ENCODE measurements around the gene EBPL.
"Not testable (repeated sequence)": the region's sequence is repeated elsewhere in the genome, so short reads cannot be mapped to it uniquely, and the experiment has no call there.

EBPL gene

DNA sequence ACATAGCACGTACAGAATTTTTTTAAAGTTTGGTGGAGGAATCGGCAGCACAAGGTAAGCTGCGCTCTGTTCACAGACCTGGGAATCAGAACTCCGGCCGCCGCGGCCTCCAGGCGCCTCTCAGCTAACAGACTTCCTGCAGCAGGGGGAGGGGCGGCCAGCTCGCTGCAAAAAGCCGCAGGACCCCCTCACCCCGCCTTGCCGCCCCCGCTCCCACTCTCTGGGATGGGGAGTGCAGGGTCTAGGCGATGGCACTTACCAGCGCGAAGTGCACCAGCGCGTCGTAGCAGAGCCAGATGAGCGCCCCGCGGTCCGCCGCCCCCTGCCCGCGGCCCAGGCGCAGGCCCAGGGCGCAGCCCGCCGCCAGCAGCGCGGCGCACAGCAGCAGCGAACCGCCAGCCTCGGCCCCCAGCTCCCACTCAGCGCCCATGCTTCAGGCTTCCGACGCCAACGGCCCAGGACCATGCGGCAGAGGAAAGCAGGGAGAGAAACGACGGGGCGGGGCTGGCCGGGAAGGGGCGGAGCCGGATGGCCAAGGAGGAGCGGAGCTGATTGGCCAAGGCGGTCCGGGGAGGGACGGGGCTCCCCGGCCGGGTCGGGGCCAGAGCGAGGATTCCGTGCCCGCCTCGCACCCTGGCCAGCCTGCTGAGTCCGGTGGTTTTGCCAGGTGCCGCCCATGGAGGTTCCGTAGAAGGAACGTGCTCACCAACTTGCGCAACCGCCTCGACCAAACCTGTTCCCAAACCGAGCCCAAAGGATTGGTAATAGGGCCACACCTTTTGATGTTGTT is at the start of gene EBPL:
EBPL (minus strand) TSS at position 492 of the 790 bp plus-strand sequence; CDS start at position 430, 62 bp downstream.
- DNase-seq, result peak; percentile 97

DNA sequence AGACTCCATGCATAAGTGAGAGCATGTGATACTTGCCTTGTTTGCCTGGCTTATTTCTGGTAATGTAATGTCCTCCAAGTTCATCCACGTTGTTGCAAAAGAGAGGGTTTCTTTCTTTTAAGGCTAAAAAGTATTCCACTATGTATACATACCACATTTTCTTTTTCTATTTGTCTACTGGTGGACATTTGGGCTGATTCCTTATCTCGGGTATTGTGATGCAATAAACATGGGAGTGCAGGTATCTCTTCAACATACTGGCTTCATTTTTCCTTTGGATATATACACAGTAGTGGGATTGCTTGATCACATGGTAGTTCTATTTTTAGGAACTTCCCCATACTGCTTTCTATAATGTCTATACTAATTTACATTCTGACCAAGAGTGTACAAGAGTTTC is 49.6 kb upstream of the EBPL start:
- no peak for DNase-seq

DNA sequence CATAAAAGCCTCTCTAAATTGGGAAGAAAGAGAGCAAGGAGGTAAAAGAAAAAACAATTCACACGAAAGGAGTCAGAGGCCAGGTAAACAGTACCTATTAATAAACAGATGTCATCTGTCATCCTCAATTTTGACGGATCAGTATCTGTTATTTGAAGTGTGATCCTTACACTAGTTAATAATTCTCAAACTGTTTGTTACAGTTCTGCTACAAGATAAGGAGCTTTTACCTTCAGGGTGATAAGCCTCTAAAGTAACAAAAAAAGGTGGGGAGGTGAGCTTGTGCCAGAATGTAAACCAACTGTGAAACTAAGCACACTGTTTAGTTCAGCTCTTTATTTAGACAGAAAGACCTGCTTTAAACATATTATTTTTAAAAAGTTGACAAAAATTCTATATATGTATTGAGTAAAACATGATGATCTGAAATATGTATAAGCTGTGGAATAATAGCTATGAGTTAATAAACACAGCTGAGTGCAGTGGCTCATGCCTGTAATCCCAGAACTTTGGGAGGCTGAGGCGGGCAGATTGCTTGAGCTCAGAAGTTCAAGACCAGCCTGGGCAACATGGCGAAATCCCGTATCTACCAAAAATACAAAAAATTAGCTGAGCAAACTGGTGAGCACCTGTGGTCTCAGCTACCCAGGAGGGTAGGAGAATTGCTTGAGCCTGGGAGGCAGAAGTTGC is 48.4 kb upstream of the EBPL start:
- no peak for DNase-seq

DNA sequence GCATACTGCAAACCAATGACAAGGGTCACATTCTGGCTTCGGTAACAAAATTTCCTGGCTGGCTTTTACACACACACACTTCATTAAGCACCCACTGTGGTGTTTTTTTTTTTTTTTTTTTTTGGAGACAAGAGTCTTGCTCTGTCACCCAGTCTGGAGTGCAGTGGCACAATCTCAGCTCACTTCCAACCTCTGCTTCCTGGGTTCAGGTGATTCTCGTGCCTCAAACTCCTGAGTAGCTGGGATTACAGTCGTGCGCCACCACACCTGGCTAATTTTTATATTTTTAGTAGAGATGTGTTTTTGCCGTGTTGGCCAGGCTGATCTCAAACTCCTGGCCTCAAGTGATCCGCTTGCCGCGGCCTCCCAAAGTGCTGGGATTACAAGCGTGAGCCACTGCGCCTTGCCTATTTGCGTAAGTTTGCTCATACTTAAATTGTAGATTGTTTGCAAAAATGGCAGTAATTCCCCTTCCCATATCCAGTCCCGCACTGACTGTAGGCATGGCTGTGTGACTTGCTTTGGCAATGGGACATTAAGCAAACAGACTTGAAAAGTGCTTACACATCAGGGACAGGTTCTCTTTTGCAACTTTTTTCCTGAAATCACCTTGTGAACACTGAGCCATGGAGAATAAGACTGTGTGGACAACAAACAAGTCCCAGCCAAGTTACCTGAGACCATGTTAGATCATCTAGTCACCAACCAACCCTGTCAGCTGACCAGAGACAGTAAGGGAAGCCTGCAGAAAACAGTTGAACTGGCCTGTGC is 42.1 kb upstream of the EBPL start:
- DNase-seq, result no peak

DNA sequence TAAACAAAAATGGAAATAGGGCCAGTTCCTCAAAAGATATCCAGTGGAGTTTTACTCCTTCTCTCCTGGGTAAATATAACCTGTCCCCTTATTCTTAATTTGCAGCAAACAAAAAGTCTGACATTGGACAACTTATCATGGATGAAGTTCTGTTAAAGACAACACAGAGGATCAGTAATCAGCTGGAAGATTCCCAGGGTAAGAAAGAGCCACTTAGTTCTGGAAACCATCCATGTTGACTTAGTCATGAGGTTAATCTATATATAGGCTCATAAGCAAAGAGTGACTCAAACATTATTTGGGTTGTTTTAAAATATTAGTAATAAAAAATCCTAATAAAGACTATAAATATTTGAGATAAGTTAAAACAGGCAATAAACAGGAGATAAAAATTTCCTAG is 40.5 kb upstream of the EBPL start:
- no peak for DNase-seq

DNA sequence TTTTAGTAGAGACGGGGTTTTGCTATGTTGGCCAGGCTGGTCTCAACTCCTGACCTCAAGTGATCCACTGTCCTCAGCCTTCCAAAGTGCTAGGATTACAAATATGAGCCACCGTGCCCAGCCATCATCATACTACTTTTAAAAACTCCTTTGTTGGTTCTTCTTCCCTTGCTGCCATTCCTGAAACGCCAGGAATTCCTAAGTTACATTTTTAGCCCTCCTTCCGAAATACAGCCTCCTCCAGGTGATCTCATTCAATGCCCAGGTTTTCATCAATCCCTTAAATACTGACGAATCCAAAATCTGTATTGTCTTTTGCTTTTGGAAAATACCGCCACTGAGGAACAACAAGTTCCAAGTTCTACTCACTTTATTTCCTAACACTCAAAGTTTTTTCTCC is 25.3 kb upstream of the EBPL start:
- no peak for DNase-seq

DNA sequence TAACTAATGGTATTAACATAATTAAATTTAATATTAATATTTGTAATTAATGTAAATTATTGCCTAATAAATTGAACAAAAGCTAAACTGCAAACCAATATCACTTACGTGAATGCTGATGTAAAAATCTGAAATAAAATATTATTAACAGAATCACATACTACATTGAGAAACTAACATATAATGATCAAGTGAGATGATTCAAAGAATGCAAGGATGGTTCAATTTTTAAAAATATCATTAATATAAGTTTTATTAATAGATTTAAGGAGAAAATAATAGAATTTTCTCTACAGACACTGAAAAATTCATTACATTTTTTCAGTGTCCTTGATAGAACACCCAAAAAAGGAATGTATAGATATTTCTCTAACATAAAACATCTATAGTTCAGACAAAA is 23.5 kb upstream of the EBPL start:
- no peak for DNase-seq

DNA sequence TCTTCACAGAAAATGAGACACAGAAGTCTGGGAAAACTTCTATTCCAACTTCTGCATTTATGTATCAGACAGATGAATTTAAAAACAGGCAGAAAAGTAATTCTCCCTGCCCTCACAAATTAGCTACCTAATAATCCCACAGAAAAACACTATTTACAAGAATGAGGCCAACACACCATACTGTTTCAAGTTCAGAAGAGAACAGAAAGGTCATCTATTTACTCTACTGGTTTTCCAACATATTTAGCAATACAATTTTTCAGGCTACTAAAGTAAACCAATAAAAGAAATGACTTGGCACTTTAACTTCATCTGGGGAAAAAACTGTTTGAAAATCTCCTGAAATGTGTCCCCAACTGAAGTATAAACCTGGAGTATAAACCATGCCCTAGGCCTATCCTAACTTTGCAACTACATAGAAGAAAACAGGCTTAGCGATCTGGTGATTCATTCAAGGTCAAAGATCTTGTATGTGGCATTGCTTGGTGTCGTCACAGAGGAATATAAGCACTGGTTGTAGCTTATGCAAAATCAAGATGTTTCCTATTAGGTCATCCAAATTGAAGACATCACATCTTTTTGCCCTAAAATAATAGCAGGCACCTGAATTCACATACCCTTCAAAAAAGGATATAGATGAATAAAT is 20.1 kb upstream of the EBPL start:
- DNase-seq, result no peak

DNA sequence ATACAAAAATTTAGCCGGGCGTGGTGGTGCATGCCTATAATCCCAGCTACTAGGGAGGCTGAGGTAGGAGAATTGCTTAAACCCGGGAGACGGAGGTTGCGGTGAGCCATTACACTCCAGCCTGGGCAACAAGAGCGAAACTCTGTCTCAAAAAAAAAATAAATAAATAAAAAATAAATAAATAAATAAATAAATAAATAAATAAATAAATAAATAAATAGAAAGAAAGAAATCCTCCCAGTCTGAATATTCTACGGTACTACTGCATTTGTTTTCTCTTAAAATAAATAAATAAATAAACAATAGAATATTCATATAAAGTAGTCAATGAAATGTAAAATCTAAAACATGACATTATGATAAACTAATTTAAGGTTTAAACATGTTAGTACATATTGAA is 13.0 kb upstream of the EBPL start:
- DNase-seq, result not testable (repeated sequence)

DNA sequence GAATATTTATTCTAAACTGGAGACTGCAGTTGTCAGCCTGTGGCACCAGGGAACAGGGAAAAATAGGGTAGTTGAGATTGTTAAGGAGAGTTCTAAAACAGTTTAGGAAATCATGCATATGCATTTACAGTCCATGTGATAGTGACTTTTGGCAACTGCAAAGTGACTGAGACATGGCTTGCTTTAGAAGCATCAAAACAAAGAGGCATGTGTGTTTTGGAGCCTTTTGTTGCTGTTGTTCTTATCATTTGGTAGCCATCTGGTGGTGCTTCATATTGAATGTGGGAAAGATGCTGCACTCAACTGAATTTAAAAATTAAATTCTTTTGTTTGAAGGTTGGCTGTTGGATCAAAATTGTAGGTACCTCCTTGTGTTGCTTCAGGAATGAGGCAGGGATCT is 10.2 kb upstream of the EBPL start:
- no peak for DNase-seq

DNA sequence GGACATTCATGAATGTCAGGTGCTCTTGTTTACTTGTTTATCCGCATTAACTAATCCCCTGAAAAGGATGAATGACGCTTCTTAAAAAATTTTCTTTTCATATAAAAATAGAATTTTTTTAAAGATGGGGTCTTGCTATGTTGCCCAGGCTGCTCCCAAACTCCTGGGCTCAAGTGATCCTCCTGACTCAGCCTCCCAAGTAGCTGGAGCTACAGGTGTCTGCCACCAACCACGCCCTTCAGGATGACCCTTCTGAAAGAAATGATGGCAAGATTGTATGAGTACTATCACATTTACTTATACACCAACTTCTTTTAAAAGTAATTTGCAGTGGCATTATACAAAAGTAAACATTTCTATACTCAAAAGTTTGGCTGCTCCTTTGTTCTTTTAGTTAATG is 6.2 kb upstream of the EBPL start:
- no peak for DNase-seq

DNA sequence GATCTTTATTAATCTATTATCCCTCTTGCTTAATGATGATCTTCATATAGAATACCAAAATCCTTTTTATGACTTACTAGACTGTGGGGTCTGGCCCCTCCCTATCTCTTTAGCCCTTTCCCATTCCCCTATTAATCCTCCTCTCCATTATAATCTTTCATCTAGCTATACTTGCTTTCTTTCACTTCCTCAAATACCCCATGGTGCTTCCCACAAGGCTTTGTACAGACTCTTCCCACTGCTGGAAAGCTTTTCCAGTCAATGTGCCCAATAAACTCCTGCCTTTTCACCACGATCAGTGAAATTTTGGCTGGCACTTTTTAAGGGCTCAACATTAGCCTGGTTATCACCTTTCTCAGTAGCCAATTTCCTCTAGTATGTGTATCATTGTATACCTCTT is 3.2 kb upstream of the EBPL start:
- no peak for DNase-seq

DNA sequence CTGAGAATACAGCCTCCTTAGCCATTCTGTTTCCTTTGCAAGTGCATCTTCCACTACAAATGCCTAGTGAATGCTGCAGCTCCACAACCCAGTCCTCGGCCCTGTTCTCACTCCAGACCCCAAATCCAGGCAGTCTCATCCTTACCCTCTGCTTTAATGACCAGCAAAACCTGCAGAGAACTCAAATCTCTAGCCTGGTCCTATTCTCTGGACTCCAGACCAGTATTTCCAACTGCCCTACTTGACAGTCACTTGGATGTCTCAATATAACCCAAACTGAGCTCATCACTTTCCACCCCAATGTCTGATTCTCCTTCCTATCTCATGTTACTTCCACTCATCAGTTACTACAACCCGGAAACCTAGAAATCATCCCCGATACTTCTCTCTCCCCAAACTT is 2.6 kb upstream of the EBPL start:
- no peak for DNase-seq

DNA sequence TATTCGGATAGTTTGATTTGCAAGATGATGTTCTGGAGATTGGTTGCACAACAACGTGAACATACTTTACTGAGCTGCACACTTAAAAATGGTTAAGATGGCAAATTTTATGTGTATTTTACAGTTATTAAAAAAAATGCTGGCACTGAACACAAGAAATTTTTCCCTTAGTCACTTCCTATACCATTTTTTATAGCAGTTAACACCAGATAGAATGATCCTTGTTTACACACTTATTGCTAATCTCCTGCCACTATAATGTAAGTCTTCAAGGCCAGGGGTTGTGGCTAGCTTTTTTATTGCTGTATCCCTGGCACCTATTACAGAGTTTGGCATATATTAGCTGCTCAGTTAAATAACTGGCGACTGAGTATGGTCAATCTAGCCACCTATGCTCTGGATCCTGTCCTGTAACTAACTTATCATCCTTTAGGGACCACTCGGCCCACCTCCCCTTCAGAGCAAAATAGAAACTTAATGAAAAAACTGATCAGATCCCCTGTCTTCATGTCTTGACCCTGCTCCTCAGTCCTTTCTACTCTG is 2.0 kb upstream of the EBPL start:
- DNase-seq, result no peak

DNA sequence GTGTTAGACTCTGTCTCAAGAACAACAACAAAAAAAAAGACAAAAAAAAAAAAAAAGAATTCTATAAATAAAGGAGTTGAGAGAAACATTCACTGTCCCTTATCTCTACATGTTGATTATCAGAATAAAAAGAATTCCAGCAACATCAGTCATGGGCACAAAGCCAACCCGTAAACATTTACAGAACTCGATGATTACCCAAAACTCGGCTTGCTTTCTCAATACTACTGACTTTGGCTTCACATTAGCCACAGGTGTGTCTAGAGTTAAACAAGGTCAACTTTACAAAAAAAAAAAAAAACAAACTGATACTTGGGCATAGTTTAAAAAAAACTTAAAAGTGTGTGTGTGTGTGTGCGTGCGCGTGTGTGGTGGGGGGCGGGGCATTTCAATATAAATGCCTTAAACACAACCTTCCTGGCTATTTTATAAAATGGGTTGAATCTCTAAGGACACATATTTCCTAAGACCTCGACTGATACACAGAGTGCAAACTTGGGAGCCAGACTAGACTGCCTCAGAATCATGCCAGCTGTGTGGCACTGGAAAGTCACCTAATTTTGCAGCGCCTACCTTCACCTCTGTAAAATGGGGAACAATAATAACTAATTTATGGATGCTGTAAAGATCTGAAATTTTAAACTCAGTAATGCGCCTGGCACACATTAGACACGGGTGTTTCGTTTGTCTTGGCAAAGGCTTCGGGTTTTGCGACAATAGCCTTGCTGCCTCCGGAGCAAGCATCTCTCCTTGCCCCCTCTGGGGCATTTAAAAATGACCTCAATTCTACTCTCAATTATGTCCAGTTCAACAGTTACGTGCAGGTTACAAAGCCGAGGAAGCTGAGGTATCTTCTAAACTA is 922 bp downstream of the EBPL start:
- no peak for DNase-seq

DNA sequence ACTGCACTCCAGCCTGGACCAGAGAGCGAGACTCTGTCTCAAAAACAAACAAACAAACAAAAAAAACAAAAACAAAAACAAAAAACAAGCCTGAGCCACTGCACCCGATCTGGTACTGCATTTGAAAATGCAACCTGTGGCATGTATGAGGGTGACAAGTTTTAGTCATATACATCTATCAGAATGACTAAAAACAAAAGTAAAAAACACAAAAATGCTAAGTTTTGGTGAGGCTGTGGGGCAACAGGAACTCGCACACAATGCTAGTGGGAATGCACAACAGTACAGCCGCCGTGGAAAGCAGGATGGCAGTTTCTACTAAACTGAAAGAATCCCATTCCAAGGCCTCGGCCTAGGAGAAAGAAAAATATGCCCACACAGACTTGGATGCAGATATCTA is 7.8 kb downstream of the EBPL start:
- no peak for DNase-seq

DNA sequence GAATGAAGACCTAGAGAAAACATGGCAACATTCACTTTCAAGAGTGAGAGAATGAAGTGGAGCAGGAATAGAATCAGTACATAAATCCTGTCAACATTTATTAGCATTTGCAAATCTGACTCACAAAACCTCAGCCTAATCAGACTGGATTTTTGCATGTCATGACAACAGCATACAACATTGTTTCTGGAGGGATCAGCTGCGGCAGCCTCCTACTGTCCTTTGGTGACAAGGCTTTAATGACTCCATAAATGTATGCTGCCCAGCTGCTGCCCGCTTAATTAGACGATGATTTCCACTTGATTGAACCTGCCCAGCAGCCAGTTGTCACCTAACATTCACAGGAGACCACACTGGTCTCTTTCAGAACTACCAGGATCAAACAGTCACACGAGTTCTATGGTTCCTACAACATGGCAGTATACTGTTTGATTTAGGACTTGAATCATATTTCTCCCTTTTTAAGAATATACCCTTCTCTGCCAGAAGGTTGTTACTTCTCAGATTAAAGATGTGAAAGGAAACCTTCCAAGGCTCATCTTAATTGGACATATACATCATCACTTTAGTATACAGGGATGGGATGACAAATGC is 9.3 kb downstream of the EBPL start:
- peak; percentile 96 for DNase-seq

DNA sequence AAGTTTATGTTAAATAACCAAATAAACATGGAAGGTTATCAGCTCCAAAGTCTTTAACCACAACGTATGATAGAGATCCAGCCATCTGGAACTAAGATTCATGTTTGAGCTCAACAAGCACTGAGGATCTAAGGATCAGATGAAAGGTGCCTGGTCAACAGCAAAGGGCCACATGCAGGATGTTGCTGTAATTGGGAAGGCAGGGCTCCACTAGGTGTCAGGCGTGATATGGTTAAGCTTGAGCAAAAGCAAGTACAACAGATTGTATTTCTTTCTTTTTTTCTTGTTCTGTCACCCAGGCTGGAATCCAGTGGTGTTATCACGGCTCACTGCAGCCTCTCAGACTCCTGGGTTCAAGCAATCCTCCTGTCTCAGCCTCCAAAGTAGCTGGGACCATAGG is 12.0 kb downstream of the EBPL start:
- DNase-seq, result peak; percentile 15

DNA sequence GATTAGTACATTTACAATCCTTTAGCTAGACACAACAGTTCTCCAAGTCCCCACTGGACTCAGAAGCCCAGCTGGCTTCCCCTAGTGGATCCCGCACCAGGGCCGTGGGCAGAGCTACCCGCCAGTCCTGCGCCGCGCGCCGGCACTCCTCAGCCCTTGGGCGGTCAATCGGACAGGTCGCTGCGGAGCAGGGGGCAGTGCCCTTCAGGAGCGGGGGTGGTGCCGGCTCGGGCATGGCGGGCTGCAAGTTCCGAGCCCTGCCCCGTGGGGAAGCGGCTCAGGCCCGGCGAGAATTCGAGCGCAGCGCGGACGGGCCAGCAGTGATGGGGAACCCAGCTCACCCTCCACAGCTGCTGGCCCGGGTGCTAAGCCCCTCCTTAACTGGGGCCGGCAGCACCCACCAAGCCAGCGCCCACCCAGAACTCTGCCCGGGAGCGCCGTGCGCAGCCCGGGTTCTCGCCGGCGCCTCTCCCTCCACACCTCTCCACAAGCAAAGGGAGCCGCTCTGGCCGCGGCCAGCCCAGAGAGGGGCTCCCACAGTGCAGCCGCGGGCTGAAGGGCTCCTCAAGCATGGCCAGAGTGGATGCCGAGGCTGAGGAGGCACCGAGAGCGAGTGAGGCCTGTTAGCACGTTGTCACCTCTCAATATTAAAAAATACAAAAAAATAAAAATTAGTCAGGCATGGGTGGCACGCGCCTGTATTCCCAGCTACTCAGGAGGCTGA is 12.9 kb downstream of the EBPL start:
- DNase-seq, result no peak

DNA sequence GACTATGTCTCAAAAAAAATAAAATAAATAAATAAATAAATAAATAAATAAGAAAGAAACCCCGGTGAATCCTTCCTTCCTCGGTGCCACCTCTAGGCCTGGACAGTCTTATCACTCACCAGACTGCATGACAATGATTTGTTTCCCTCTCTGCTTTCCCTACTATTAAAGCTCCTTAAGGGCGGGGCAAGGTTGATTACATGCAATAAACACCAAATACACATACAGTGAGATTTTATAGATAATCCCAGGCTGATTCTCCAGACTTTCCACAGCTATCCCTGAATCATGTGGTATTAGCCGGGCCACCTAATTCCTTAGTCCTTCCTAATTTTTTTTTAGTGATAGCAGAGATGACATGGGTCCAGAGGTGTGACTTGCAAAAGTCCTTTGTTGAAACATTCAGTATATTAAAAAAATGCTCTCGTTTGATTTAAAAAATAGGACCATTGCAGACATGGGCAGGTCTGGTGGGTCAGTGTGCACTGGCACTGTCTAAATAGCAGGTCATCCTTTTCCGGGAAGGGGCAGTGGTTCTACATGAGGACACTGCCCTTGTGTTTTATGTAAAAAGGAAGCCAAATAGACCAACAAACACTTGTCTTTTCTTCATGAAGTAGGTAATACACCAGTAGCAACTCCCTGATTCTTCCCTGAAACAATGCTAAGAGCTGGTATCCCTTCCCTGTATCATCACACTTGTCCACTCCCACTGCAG is 14.5 kb downstream of the EBPL start:
- DNase-seq, result no peak
